Renal cortex interstitium (tissue), 15 donors: ENCODE results near the gene MAN2C1. TPM values are rescaled to one million over a fixed set of nuclear protein-coding genes. Genes with fewer than 3 reads are reported as not detected.
A peak's percentile ranks its signal among the peaks of the same experiment; 100 is the strongest.
"Not testable (repeated sequence)": the region's sequence is repeated elsewhere in the genome, so short reads cannot be mapped to it uniquely, and the experiment has no call there.

Source experiments
- DNase-seq, 11 donors: peaks; one replicate each; pipeline ENCODE4 v3.0.0-alpha.2; 2013; ENCODE audit warnings: low read depth in 9 of 11, low spot score in 4 of 11; ENCODE audit errors: extremely low read depth in 1 of 11
- long read RNA-seq, 16 experiments: transcript quantifications; one replicate each; lab custom pipeline, GENCODE V29; 2026
- polyA plus RNA-seq, 3 donors: library from polyadenylated mRNA; unstranded; fragments of 120-200 nt; gene quantifications; one replicate each; pipeline ENCODE4 v1.2.1, GENCODE V29; 2013; ENCODE audit not compliant: insufficient read length in 3 of 3

The MAN2C1 gene
- polyA plus RNA-seq = 100 to 1,000 TPM; 112 to 202 (median 125) TPM
- long read RNA-seq, donor 1, partial matches to known transcripts = 5 of 12 reads
- long read RNA-seq, donor 1, other reads (novel, unspliced or antisense) = 0 of 12 reads
- long read RNA-seq, donor 2, partial matches to known transcripts = 0 of 2 reads
- long read RNA-seq, donor 2, other reads (novel, unspliced or antisense) = 0 of 2 reads
- long read RNA-seq, donor 3, transcript MAN2C1-245 (1 exons, 444 nt) = major isoform, 5 of 8 reads
- long read RNA-seq, donor 3, partial matches to known transcripts = 0 of 8 reads
- long read RNA-seq, donor 3, other reads (novel, unspliced or antisense) = 0 of 8 reads
- long read RNA-seq, donor 4, transcript MAN2C1-245 (1 exons, 444 nt) = major isoform, 6 of 12 reads
- long read RNA-seq, donor 4, partial matches to known transcripts = 0 of 12 reads
- long read RNA-seq, donor 4, other reads (novel, unspliced or antisense) = 0 of 12 reads
- long read RNA-seq, donor 5 = 0 reads
- long read RNA-seq, donor 6, transcript MAN2C1-245 (1 exons, 444 nt) = major isoform, 7 of 12 reads
- long read RNA-seq, donor 6, partial matches to known transcripts = 0 of 12 reads
- long read RNA-seq, donor 6, other reads (novel, unspliced or antisense) = 0 of 12 reads
- long read RNA-seq, donor 7, transcript MAN2C1-245 (1 exons, 444 nt) = major isoform, 7 of 10 reads
- long read RNA-seq, donor 7, partial matches to known transcripts = 0 of 10 reads
- long read RNA-seq, donor 7, other reads (novel, unspliced or antisense) = 0 of 10 reads
- long read RNA-seq, donor 8 = 0 reads
- long read RNA-seq, donor 9, partial matches to known transcripts = 0 of 6 reads
- long read RNA-seq, donor 9, other reads (novel, unspliced or antisense) = 0 of 6 reads
- long read RNA-seq, donor 10, transcript MAN2C1-245 (1 exons, 444 nt) = major isoform, 5 of 5 reads
- long read RNA-seq, donor 10, partial matches to known transcripts = 0 of 5 reads
- long read RNA-seq, donor 10, other reads (novel, unspliced or antisense) = 0 of 5 reads
- long read RNA-seq, donor 11, partial matches to known transcripts = 0 of 2 reads
- long read RNA-seq, donor 11, other reads (novel, unspliced or antisense) = 0 of 2 reads
- long read RNA-seq, donor 12, full-length matches to known transcripts = 7 of 7 reads
- long read RNA-seq, donor 12, partial matches to known transcripts = 0 of 7 reads
- long read RNA-seq, donor 12, other reads (novel, unspliced or antisense) = 0 of 7 reads
- long read RNA-seq, donor 13 = 0 reads
- long read RNA-seq, donor 14, transcript MAN2C1-245 (1 exons, 444 nt) = major isoform, 6 of 6 reads
- long read RNA-seq, donor 14, partial matches to known transcripts = 0 of 6 reads
- long read RNA-seq, donor 14, other reads (novel, unspliced or antisense) = 0 of 6 reads
- long read RNA-seq, donor 15, partial matches to known transcripts = 0 of 3 reads
- long read RNA-seq, donor 15, other reads (novel, unspliced or antisense) = 0 of 3 reads
- long read RNA-seq, donor 16, transcript MAN2C1-245 (1 exons, 444 nt) = major isoform, 15 of 33 reads
- long read RNA-seq, donor 16, partial matches to known transcripts = 8 of 33 reads
- long read RNA-seq, donor 16, other reads (novel, unspliced or antisense) = 0 of 33 reads

- DNase-seq = peak; percentile 75 to 95 (median 90)
These were observed at the start of gene MAN2C1 for GRCh38 chr15:75367913-75368688. TSS of gene MAN2C1 (minus strand) at chr15:75368607. CDS start at chr15:75368583, 24 bp downstream.

- DNase-seq = no peak
These were observed 48.2 kb upstream of the MAN2C1 start for GRCh38 chr15:75416584-75416983.

- no peak for DNase-seq
These were observed 41.8 kb upstream of the MAN2C1 start for GRCh38 chr15:75410196-75410595.

GRCh38 chr15:75407083-75407482 lies 38.7 kb upstream of the MAN2C1 start:
- DNase-seq = no peak

- no peak for DNase-seq
These were observed 35.5 kb upstream of the MAN2C1 start for GRCh38 chr15:75403892-75404291.

GRCh38 chr15:75397494-75397893 lies 29.1 kb upstream of the MAN2C1 start:
- no peak for DNase-seq

GRCh38 chr15:75389791-75390382 lies 21.5 kb upstream of the MAN2C1 start:
- DNase-seq = no peak

GRCh38 chr15:75383986-75384385 lies 15.6 kb upstream of the MAN2C1 start:
- not testable (repeated sequence) for DNase-seq

- DNase-seq = no peak
These were observed 12.4 kb upstream of the MAN2C1 start for GRCh38 chr15:75380773-75381172.

- DNase-seq = no peak
These were observed 3.7 kb upstream of the MAN2C1 start for GRCh38 chr15:75371901-75372688.

GRCh38 chr15:75371486-75371885 lies 3.1 kb upstream of the MAN2C1 start:
- no peak for DNase-seq

- no peak for DNase-seq
These were observed 1.6 kb upstream of the MAN2C1 start for GRCh38 chr15:75369897-75370581.

GRCh38 chr15:75368689-75369239 lies 357 bp upstream of the MAN2C1 start:
- no peak for DNase-seq

- DNase-seq = peak in 1 of 11 donors; percentile 1
These were observed 948 bp downstream of the MAN2C1 start for GRCh38 chr15:75367406-75367912.

GRCh38 chr15:75367006-75367405 lies 1.4 kb downstream of the MAN2C1 start:
- DNase-seq = no peak

- no peak for DNase-seq
These were observed 2.2 kb downstream of the MAN2C1 start for GRCh38 chr15:75366163-75366562.
